Glutamatergic neuron (in vitro differentiated cells): ENCODE data around the gene FILIP1L. TPM values are rescaled to one million over a fixed set of nuclear protein-coding genes. Genes with fewer than 3 reads are reported as not detected.

ENCODE experiments used
- DNase-seq: peaks from one replicate; pipeline ENCODE4 v3.0.0; 2022
- H3K27ac Mint-ChIP-seq: one replicate; pipeline ENCODE4 v1.8.0; 2020; ENCODE audit warnings: mild to moderate bottlenecking, mixed read lengths, inconsistent platforms; ENCODE audit not compliant: unreplicated experiment
- H3K27me3 Mint-ChIP-seq: one replicate; pipeline ENCODE4 v1.8.0; 2020; ENCODE audit warnings: mild to moderate bottlenecking, moderate library complexity, mixed read lengths, inconsistent platforms; ENCODE audit not compliant: unreplicated experiment
- H3K36me3 Mint-ChIP-seq: one replicate; pipeline ENCODE4 v1.8.0; 2020; ENCODE audit warnings: mild to moderate bottlenecking, mixed read lengths, inconsistent platforms; ENCODE audit not compliant: unreplicated experiment
- H3K4me1 Mint-ChIP-seq: one replicate; pipeline ENCODE4 v1.8.0; 2020; ENCODE audit warnings: mild to moderate bottlenecking, low read depth, mixed read lengths, inconsistent platforms; ENCODE audit not compliant: unreplicated experiment
- H3K4me3 Mint-ChIP-seq: one replicate; pipeline ENCODE4 v1.8.0; 2020; ENCODE audit warnings: mild to moderate bottlenecking, mixed read lengths, inconsistent platforms; ENCODE audit not compliant: unreplicated experiment
- H3K9me3 Mint-ChIP-seq: one replicate; pipeline ENCODE4 v1.8.0; 2020; ENCODE audit warnings: mild to moderate bottlenecking, moderate library complexity, mixed read lengths, inconsistent platforms; ENCODE audit not compliant: unreplicated experiment
- CTCF ChIP-seq: fragments of 200-600 bp; sonication (generic); IDR thresholded peaks from one replicate; pipeline ENCODE4 v1.5.0; 2021; ENCODE audit not compliant: partially characterized antibody, unreplicated experiment
- total RNA-seq: library from RNA; stranded (reverse); fragmentation: NEBNext Ultra II Directional; extraction: Animal tissue kit (Norgen Biotek cat#: 25700); gene quantifications from one replicate; pipeline ENCODE4 v1.2.1, GENCODE V29; 2021; ENCODE audit not compliant: unreplicated experiment

The FILIP1L gene
- total RNA-seq, 1 donor from 2014 or later = 4.3 TPM

- Mint-ChIP-seq H3K9me3 (no peaks in the 10 kb centered on the region), H3K27me3 (peaks cover 2% of the 10 kb centered on the region), H3K4me3 (no peak overlapping the region), H3K36me3 (no peaks in the 10 kb centered on the region), H3K4me1 (peaks cover 14% of the 10 kb centered on the region), H3K27ac (no peak overlapping the region)
- no peak for TF ChIP-seq CTCF
- DNase-seq = no peak
Observed at GRCh38 chr3:100075851-100076730, 38.2 kb downstream of the FILIP1L start.

- peaks cover 2% of the 10 kb centered on the region for H3K27me3 Mint-ChIP-seq
Observed at GRCh38 chr3:100075196-100075595, 39.1 kb downstream of the FILIP1L start.

GRCh38 chr3:100073714-100074307 lies 40.5 kb downstream of the FILIP1L start:
- H3K27ac Mint-ChIP-seq = peak overlapping the region; percentile 88
- H3K36me3 Mint-ChIP-seq = no peaks in the 10 kb centered on the region
- DNase-seq = peak; percentile 59
- H3K9me3 Mint-ChIP-seq = no peaks in the 10 kb centered on the region
- peaks cover 14% of the 10 kb centered on the region for H3K4me1 Mint-ChIP-seq
- peak overlapping the region; percentile 50 for H3K4me3 Mint-ChIP-seq
- H3K27me3 Mint-ChIP-seq = peaks cover 2% of the 10 kb centered on the region
- no peak for TF ChIP-seq CTCF

More at GRCh38 chr3:100075196-100075595, 39.1 kb downstream of the FILIP1L start:
- no peaks in the 10 kb centered on the region for H3K9me3 Mint-ChIP-seq
- no peak overlapping the region for H3K27ac Mint-ChIP-seq
- no peak for DNase-seq
- no peak overlapping the region for H3K4me3 Mint-ChIP-seq
- TF ChIP-seq CTCF = no peak
- H3K4me1 Mint-ChIP-seq = peaks cover 14% of the 10 kb centered on the region
- H3K36me3 Mint-ChIP-seq = no peaks in the 10 kb centered on the region

- TF ChIP-seq CTCF = no peak
- Mint-ChIP-seq H3K36me3 (no peaks in the 10 kb centered on the region), H3K4me1 (peaks cover 14% of the 10 kb centered on the region), H3K4me3 (peak overlapping the region; percentile 50), H3K27me3 (peaks cover 2% of the 10 kb centered on the region), H3K9me3 (no peaks in the 10 kb centered on the region), H3K27ac (peak overlapping the region; percentile 88)
- DNase-seq = no peak
Observed at GRCh38 chr3:100073049-100073713, 41.1 kb downstream of the FILIP1L start.
